Esophagus squamous epithelium (tissue), 4 donors: ENCODE results near the gene RAB13.

ENCODE experiments used
- CTCF ChIP-seq, 6 experiments: fragments of 450-650 bp in 4 of 6; fragments of 200-600 bp in 2 of 6; sonication (generic) in 2 of 6; IDR thresholded peaks; one replicate each; pipeline ENCODE4 v1.5.1; 2016 to 2019; ENCODE audit warnings: antibody characterized with exemption in 6 of 6, mild to moderate bottlenecking in 4 of 6, moderate library complexity in 4 of 6
- POLR2A ChIP-seq, 4 donors: fragments of 450-650 bp; IDR thresholded peaks; one replicate each; pipeline ENCODE4 v1.6.1; 2017; ENCODE audit warnings: antibody characterized with exemption in 4 of 4, mild to moderate bottlenecking in 4 of 4, moderate library complexity in 3 of 4

- no peak for TF ChIP-seq POLR2A (IDR thresholded peaks at IDR 0.05)
- no peak for TF ChIP-seq CTCF (IDR thresholded peaks at IDR 0.05)
Measured at GRCh38 chr1:153944005-153944826, 41.9 kb downstream of the RAB13 start.
